ENCODE data around the gene TECPR2. TPM values are rescaled to one million over a fixed set of nuclear protein-coding genes. Genes with fewer than 3 reads are reported as not detected.
A peak's percentile ranks its signal among the peaks of the same experiment; 100 is the strongest.

Gene TECPR2
- total and polyA plus RNA-seq, 2 of the 13 experiments (the other 11 are each of a cell fraction or from before 2014, with no cell fraction given), result 3.5 to 5.7 TPM

- no peak for TF ChIP-seq ZNF619 (CRISPR knock-in tag; IDR thresholded peaks at IDR 0.05)
- peak; percentile 56; the same call in 1 of the 2 replicates for TF ChIP-seq ZFP91 (CRISPR knock-in tag; IDR thresholded peaks at IDR 0.05; ENCODE audit: borderline replicate concordance)
- no peak for TF ChIP-seq ZNF225 (CRISPR knock-in tag; IDR thresholded peaks at IDR 0.05)
- no peak for TF ChIP-seq GMEB1 (CRISPR knock-in tag; IDR thresholded peaks at IDR 0.05; ENCODE audit: borderline replicate concordance)
- TF ChIP-seq SNAPC2 (CRISPR knock-in tag; IDR thresholded peaks at IDR 0.05), result no peak
- no peak for TF ChIP-seq CTCF (CRISPR knock-in tag; IDR thresholded peaks at IDR 0.05)
- TF ChIP-seq MXD4 (CRISPR knock-in tag; IDR thresholded peaks at IDR 0.05), result no peak
- TF ChIP-seq DNMT3B (CRISPR knock-in tag; conservative IDR thresholded peaks at IDR 0.05), result no peak
- TF ChIP-seq ZBTB25 (CRISPR knock-in tag; IDR thresholded peaks at IDR 0.05), result no peak
- TF ChIP-seq ZNF274 (CRISPR knock-in tag; IDR thresholded peaks at IDR 0.05), result no peak
- no peak for TF ChIP-seq YY1 (IDR thresholded peaks at IDR 0.05; ENCODE audit: insufficient read depth, insufficient replicate concordance, low read depth, low read length)
- TF ChIP-seq NFYB (CRISPR knock-in tag; IDR thresholded peaks at IDR 0.05), result no peak
- TF ChIP-seq ZNF251 (CRISPR knock-in tag; IDR thresholded peaks at IDR 0.05), result no peak
- TF ChIP-seq SRSF9 (IDR thresholded peaks at IDR 0.05; ENCODE audit: borderline replicate concordance, insufficient read depth, low read depth, low read length, poor library complexity, severe bottlenecking), result no peak
- no peak for TF ChIP-seq GLMP (CRISPR knock-in tag; IDR thresholded peaks at IDR 0.05; ENCODE audit: borderline replicate concordance)
- TF ChIP-seq THAP11 (CRISPR knock-in tag; IDR thresholded peaks at IDR 0.05), result no peak
- TF ChIP-seq USF2 (IDR thresholded peaks at IDR 0.05; ENCODE audit: low read depth, low read length), result no peak
- TF ChIP-seq USF2 (CRISPR knock-in tag; IDR thresholded peaks at IDR 0.05; ENCODE audit: borderline replicate concordance), result no peak
- TF ChIP-seq NFE2L1 (CRISPR knock-in tag; IDR thresholded peaks at IDR 0.05; ENCODE audit: borderline replicate concordance), result no peak
These were observed 148.1 kb downstream of the TECPR2 start (continued) for GRCh38 chr14:102510616-102511520.
